Measurements from ENCODE around the gene ZNF497. TPM values are rescaled to one million over a fixed set of nuclear protein-coding genes. Genes with fewer than 3 reads are reported as not detected.

ZNF497 gene
- total and polyA plus RNA-seq, 2 of the 8 experiments (the other 6 are each of a cell fraction or from before 2014, with no cell fraction given) = 0.93 to 1.4 TPM

DNA sequence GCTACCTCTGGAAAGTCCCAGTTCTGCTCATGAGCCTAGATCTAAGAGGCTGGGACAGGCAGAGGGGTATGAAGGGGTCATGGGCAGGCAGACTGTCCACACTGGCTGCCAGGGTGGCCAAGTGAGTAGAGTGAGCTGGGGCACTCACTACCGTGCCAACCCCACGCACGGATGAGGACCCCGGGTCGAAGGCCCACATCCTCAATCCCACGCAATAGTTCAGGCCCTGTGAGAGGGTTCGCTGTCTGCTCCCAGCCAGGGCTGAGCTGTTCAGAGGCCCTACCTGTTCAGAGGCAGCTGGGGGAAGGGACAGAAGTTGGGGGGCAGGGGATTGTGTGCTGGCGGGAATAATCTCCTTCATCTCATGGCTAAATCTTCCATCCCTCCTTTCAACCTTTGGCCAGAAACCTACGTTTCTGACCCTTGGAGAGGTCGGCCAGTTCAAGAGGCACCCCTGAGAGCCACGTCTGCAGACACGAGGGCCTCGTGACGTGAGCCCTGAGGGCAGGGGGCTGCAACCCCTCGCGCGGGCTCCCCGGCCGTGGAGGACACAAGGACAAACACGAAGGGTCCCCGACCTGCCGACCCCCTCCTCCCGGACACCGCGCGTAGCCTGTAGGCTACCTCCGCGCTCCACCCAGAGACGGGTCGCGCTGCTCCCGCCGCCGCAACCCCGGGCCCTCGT lies 23.5 kb upstream of the ZNF497 start:
- peak overlapping the region; percentile 99 for H4K8ac ChIP-seq (ENCODE audit: extremely low read depth, insufficient read depth, low read length)
- H3K79me1 ChIP-seq (ENCODE audit: low read depth, low read length) = peaks cover 4% of the 10 kb centered on the region; the same call in 1 of the 2 replicates
- no peak overlapping the region; the same call in 1 of the 2 replicates for H2BK15ac ChIP-seq (ENCODE audit: low read length)
- peaks cover 0 to 15% (median 9%) of the 10 kb centered on the region in 4 experiments; a peak in 6 of 7 replicates for H3K4me1 ChIP-seq (replicated peaks in 1 of 4; ENCODE audit: control insufficient read depth in 3 of 4, insufficient read depth in 4 of 4, low read length in 3 of 4)
- peaks cover 20% of the 10 kb centered on the region for H3K23me2 ChIP-seq (ENCODE audit: low read depth, low read length)
- peak overlapping the region; percentile 66 for H3K14ac ChIP-seq (ENCODE audit: insufficient read length)
- H3K56ac ChIP-seq (replicated peaks; ENCODE audit: insufficient read length, low read depth, low read length) = peak overlapping the region; percentile 99
- H2BK5ac ChIP-seq (ENCODE audit: low read depth, low read length) = peak overlapping the region; percentile 97
- peaks cover 10 to 13% of the 10 kb centered on the region in 2 experiments for H4K20me1 ChIP-seq (replicated peaks in 1 of 2; ENCODE audit: control insufficient read depth in 1 of 2, insufficient read depth in 2 of 2, low read length in 2 of 2)
- WGBS, 2 experiments (ENCODE audit: extremely low coverage in 1 of 2, insufficient coverage in 1 of 2, insufficient read length in 1 of 2, insufficient replicate concordance in 2 of 2, low coverage in 1 of 2, low lambda C conversion rate in 2 of 2, missing lambda C conversion rate in 1 of 2) = 24% methylated on average over 21 of the region's 36 CpGs; no CpG with 5 or more reads in 1 of the 2 experiments
- peak overlapping the region; percentile 95 for H3K18ac ChIP-seq (ENCODE audit: extremely low read depth, low read length)
- H2BK120ac ChIP-seq (replicated peaks; ENCODE audit: low read depth, low read length) = peak overlapping the region; percentile 86
- peaks cover 7 to 24% (median 20%) of the 10 kb centered on the region in 4 experiments for H3K36me3 ChIP-seq (ENCODE audit: control insufficient read depth in 2 of 4, insufficient read depth in 4 of 4, low read length in 3 of 4)
- no peak overlapping the region for H3K23ac ChIP-seq (ENCODE audit: insufficient read length)
- FAIRE-seq = no peak
- H2AFZ ChIP-seq (ENCODE audit: low read length) = no peak overlapping the region
- peak overlapping the region; percentile 99 for H3K4ac ChIP-seq (replicated peaks; ENCODE audit: insufficient read length, low read depth, low read length)
- peak overlapping the region; percentile 95 to 98 for H3K4me2 ChIP-seq (ENCODE audit: insufficient read depth in 1 of 2, low read depth in 2 of 2, low read length in 2 of 2)
- peak overlapping the region; percentile 94 for H3K27ac ChIP-seq (ENCODE audit: low read depth, low read length)
- peak overlapping the region; percentile 100 for H4K5ac ChIP-seq (ENCODE audit: insufficient read length, low read depth, low read length)
- H3K9ac ChIP-seq (replicated peaks in 1 of 4; ENCODE audit: extremely low read depth in 1 of 4, low read depth in 3 of 4, low read length in 3 of 4) = peak overlapping the region; percentile 89 to 95 (median 92)
- no peak for DNase-seq (ENCODE audit: low read depth in 1 of 2, low spot score in 2 of 2)
- H2BK12ac ChIP-seq (ENCODE audit: low read depth, low read length) = 0 out of 2 replicates have a peak overlapping the region, but pooled peaks have one; percentile 1
- peak overlapping the region; percentile 82 to 99 (median 92) for H3K4me3 ChIP-seq (ENCODE audit: extremely low read depth in 1 of 4, insufficient read depth in 2 of 4, low read depth in 3 of 4, low read length in 4 of 4)
- H3K9me3 ChIP-seq (ENCODE audit: insufficient read depth in 2 of 2, low read depth in 1 of 2, low read length in 1 of 2) = no peaks in the 10 kb centered on the region
- ChIA-PET POLR2A (ENCODE audit: partially characterized antibody) (interaction anchor here (0.6 to 5.8 kb wide), 11 partner anchors 9 to 169 kb away, joined by 3 to 78 read pairs (median 6); partner anchors contain the start of genes CHMP2A, RNF225, ZBTB45 and ZNF497), CTCF (ENCODE audit: partially characterized antibody) (no interaction called here)
- no peaks in the 10 kb centered on the region for H3K27me3 ChIP-seq (replicated peaks in 1 of 4; ENCODE audit: control insufficient read depth in 3 of 4, extremely low read depth in 1 of 4, insufficient read depth in 3 of 4, low read length in 3 of 4)
- H3K79me2 ChIP-seq (ENCODE audit: control insufficient read depth in 1 of 2, insufficient read depth in 2 of 2, low read length in 2 of 2) = peaks cover 6 to 36% of the 10 kb centered on the region in 2 experiments
- peak overlapping the region; percentile 99 for H4K91ac ChIP-seq (replicated peaks; ENCODE audit: insufficient read length, low read length)
- H2AK5ac ChIP-seq (ENCODE audit: low read depth, low read length) = peak overlapping the region; percentile 79; the same call in 1 of the 2 replicates
- no peak for TF ChIP-seq RBBP5 (IDR thresholded peaks at IDR 0.05; ENCODE audit: borderline replicate concordance, low read depth, low read length)
- TF ChIP-seq NRF1 (IDR thresholded peaks at IDR 0.05; ENCODE audit: low read depth, low read length) = no peak
- no peak for TF ChIP-seq SUZ12 (IDR thresholded peaks at IDR 0.05; ENCODE audit: low read length)
- TF ChIP-seq SP1 (IDR thresholded peaks at IDR 0.05; ENCODE audit: low read depth, low read length) = no peak
- no peak for TF ChIP-seq YY1 (IDR thresholded peaks at IDR 0.05; ENCODE audit: low read depth, low read length)
- TF ChIP-seq KDM4A (IDR thresholded peaks at IDR 0.05; ENCODE audit: low read depth, low read length, severe bottlenecking) = no peak
- TF ChIP-seq NANOG (IDR thresholded peaks at IDR 0.05; ENCODE audit: insufficient read depth, low read depth, low read length, poor library complexity, severe bottlenecking) = no peak
- H2BK20ac ChIP-seq (ENCODE audit: low read length) = no peak overlapping the region

Data from H1 (cell line).